Peyer's patch (tissue), 4 donors: ENCODE measurements around the gene SMIM10L1. TPM values are rescaled to one million over a fixed set of nuclear protein-coding genes. Genes with fewer than 3 reads are reported as not detected.

Source experiments
- total RNA-seq, 4 donors: library from RNA; depleted of rRNA; stranded (reverse); fragments of >200 nt; gene quantifications; one replicate each; pipeline ENCODE4 v1.1.0, GENCODE V29; 2016

The SMIM10L1 gene
- total RNA-seq, 4 donors from 2014 or later, result 5.8 to 7.9 (median 7.0) TPM

Other genes with a start within 250 kb of the SMIM10L1 start
- not detected for gene PRH2, start 242.0 kb upstream of the SMIM10L1 start, total RNA-seq
- gene TAS2R14, start 231.9 kb upstream of the SMIM10L1 start, total RNA-seq, result 1 to 10 TPM in 3 of 4 donors, not detected in 1; 3.4 to 5.1 (median 4.8) TPM
- gene TAS2R50, start 184.3 kb upstream of the SMIM10L1 start, total RNA-seq, result 1 to 10 TPM in 3 of 4 donors, not detected in 1; 1.6 to 3.9 (median 1.9) TPM
- gene TAS2R20, start 172.9 kb upstream of the SMIM10L1 start, total RNA-seq, result 1 to 10 TPM; 3.5 to 9.1 (median 4.7) TPM
- gene TAS2R19, start 148.6 kb upstream of the SMIM10L1 start, total RNA-seq, result 10 to 100 TPM in 2 of 4 donors, 1 to 10 TPM in 2; 3.2 to 14.9 (median 8.2) TPM
- gene TAS2R31, start 139.8 kb upstream of the SMIM10L1 start, total RNA-seq, result 10 to 100 TPM in 2 of 4 donors, 1 to 10 TPM in 2; 8.1 to 20.6 (median 11.1) TPM
- gene TAS2R46, start 108.9 kb upstream of the SMIM10L1 start, total RNA-seq, result 1 to 10 TPM in 3 of 4 donors, not detected in 1; 3.2 to 6.1 (median 4.2) TPM
- 1 to 10 TPM; 2.1 to 7.4 (median 5.7) TPM for gene TAS2R43, start 78.9 kb upstream of the SMIM10L1 start, total RNA-seq
- 10 to 100 TPM in 2 of 4 donors, 1 to 10 TPM in 2; 6.2 to 12.9 (median 10.4) TPM for gene TAS2R30, start 36.5 kb upstream of the SMIM10L1 start, total RNA-seq
- gene TAS2R42, start 15.7 kb downstream of the SMIM10L1 start, total RNA-seq, result not detected
- gene PRB3, start 98.5 kb downstream of the SMIM10L1 start, total RNA-seq, result not detected
- not detected for gene PRB4, start 139.2 kb downstream of the SMIM10L1 start, total RNA-seq
- gene PRB2, start 224.4 kb downstream of the SMIM10L1 start, total RNA-seq, result not detected